Psoas muscle (tissue), 8 donors: ENCODE data around the gene RASD1. TPM values are rescaled to one million over a fixed set of nuclear protein-coding genes. Genes with fewer than 3 reads are reported as not detected.
"Not testable (repeated sequence)": the region's sequence is repeated elsewhere in the genome, so short reads cannot be mapped to it uniquely, and the experiment has no call there.

Experiments
- ATAC-seq, 4 donors: fragments of 200-7000 bp; cut with Tn5 transposase; one replicate each; pipeline ENCODE4 v1.9.1; 2020; ENCODE audit warnings: moderate library complexity in 3 of 4, mild to moderate bottlenecking in 2 of 4
- DNase-seq, 2 donors: peaks; one replicate each; pipeline ENCODE4 v3.0.0-alpha.2; 2020
- H3K27ac ChIP-seq: fragments of 200-600 bp; one replicate; pipeline ENCODE4 v1.8.0; 2022
- H3K27me3 ChIP-seq, 3 donors: fragments of 200-600 bp in 1 of 3; one replicate each; pipeline versions ENCODE4 v1.6.1 to v1.8.0; 2013 to 2022; ENCODE audit warnings: low read length in 2 of 3, mild to moderate bottlenecking in 2 of 3, moderate library complexity in 1 of 3; ENCODE audit not compliant: insufficient read depth in 3 of 3
- H3K36me3 ChIP-seq, 2 donors: fragments of 200-600 bp in 1 of 2; one replicate each; pipeline versions ENCODE4 v1.6.1 to v1.8.0; 2013 to 2022; ENCODE audit warnings: low read depth in 1 of 2, mild to moderate bottlenecking in 1 of 2, moderate library complexity in 1 of 2; ENCODE audit not compliant: insufficient read depth in 1 of 2
- H3K4me1 ChIP-seq: fragments of 200-600 bp; one replicate; pipeline ENCODE4 v1.8.0; 2022
- H3K4me3 ChIP-seq: fragments of 200-600 bp; one replicate; pipeline ENCODE4 v1.8.0; 2022; ENCODE audit warnings: mild to moderate bottlenecking
- H3K9me3 ChIP-seq: fragments of 200-600 bp; one replicate; pipeline ENCODE4 v1.8.0; 2022
- CTCF ChIP-seq: fragments of 200-600 bp; IDR thresholded peaks from one replicate; pipeline ENCODE4 v1.8.0; 2022; ENCODE audit warnings: antibody characterized with exemption
- WGBS, 3 donors: extraction: QIAGEN DNeasy Blood & Tissue Kit; methylation state at CpG; one replicate each; pipeline versions ENCODE4 v1.1.6 to v1.1.7; 2013; 5-methylcytosine and 5-hydroxymethylcytosine counted together
- intact Hi-C, 2 donors: fragments of 100-400 bp; cut with DNase I; formaldehyde crosslinking; loops; one replicate each; pipeline versions ENCODE4 v1.11.0 to v1.14.2; 2022
- polyA plus RNA-seq, 3 donors: library from polyadenylated mRNA; stranded (reverse); fragments of 200-250 nt; gene quantifications; one replicate each; pipeline ENCODE4 v1.2.3, GENCODE V29; 2013
- total RNA-seq, 4 donors: library from RNA; stranded (reverse); fragmentation: NEBNext Ultra II Directional in 2 of 4; extraction: Animal tissue kit (Norgen Biotek cat#: 25700) in 2 of 4; gene quantifications; one replicate each; pipeline versions ENCODE4 v1.2.1 to v1.2.4, GENCODE V29; 2021 to 2023
- donor health status: healthy with polysubstance abuse.
- donor health status: DM: no; HTN: no; CAD: no; lungs with moderate emphysema.
- donor health status: Bipolar disorder and iron deficiency.
- donor health status: healthy.
- donor health status: DM: yes; HTN: yes; CAD: no.
- donor health status: DM: no; HTN: no; CAD: no.
- donor health status: DM: no; HTN: no; CAD: no.
- donor health status: DM: yes; HTN: yes; CAD: no.

RASD1 gene
- total and polyA plus RNA-seq, 7 donors: 4.4 to 436 (median 26.5) TPM

DNA sequence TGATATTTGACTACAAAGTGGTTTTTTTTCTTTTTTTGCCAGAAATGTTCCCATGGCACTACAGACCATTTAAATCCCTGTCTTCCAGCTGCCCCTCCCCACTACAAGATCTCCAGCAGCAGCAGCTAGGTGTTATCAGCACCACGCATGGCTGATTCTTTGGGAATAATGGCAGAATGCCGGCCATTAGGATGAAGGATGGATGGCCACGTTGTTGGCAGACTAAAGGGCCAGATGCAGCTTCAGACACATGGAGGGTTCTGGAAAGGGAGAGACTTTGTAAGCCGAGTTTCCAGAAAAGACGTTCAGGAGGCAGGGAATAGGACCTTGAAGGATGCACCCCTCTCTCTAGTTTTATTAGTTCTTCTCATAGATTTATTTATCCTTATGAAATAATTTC is 29.7 kb downstream of the RASD1 start:
- intact Hi-C loops: loop anchor here in 1 of 2 donors (5.0 kb wide), 1 partner anchor 34 kb away; no protein-coding TSS in a partner anchor
- no peaks in the 10 kb centered on the region for H3K4me1 ChIP-seq
- 28 to 32% (median 30%) methylated on average over 5 of the region's 5 CpGs for WGBS, 3 donors
- H3K4me3 ChIP-seq: no peak overlapping the region
- ATAC-seq (no peak), DNase-seq (no peak)
- H3K9me3 ChIP-seq: no peaks in the 10 kb centered on the region
- no peaks in the 10 kb centered on the region for H3K36me3 ChIP-seq
- H3K27ac ChIP-seq: no peak overlapping the region
- no peak for TF ChIP-seq CTCF
- peaks cover 0 to 8% (median 2%) of the 10 kb centered on the region in 3 donors for H3K27me3 ChIP-seq

DNA sequence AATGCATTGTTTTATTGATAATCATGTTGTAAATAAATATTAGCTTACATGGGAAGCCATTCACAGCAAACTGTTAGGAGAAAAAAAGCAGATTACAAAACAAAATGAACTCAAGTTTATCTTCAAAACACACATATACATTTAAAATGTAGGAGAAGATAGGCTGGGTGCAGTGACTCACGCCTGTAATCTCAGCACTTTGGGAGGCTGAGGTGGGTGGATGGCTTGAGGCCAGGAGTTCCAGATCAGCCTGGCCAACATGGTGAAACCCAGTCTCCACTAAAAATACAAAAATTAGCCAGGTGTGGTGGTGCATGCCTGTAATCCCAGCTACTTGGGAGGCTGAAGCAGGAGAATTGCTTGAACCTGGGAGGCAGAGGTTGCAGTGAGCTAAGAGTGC is 30.3 kb downstream of the RASD1 start:
- not testable (repeated sequence) for H3K27ac ChIP-seq, H3K4me1 ChIP-seq, H3K9me3 ChIP-seq, DNase-seq, H3K27me3 ChIP-seq, ATAC-seq, H3K4me3 ChIP-seq, H3K36me3 ChIP-seq
- 80 to 90% (median 83%) methylated on average over 1 of the region's 1 CpG for WGBS, 3 donors
- intact Hi-C loops: loop anchor here in 1 of 2 donors (5.0 kb wide), 1 partner anchor 34 kb away; no protein-coding TSS in a partner anchor

- no peak for ATAC-seq
- no peak for DNase-seq
- Histone ChIP-seq H3K9me3 (no peaks in the 10 kb centered on the region), H3K27ac (no peak overlapping the region), H3K27me3 (no peaks in the 10 kb centered on the region), H3K4me3 (no peak overlapping the region), H3K36me3 (no peaks in the 10 kb centered on the region), H3K4me1 (no peaks in the 10 kb centered on the region)
- no peak for TF ChIP-seq CTCF
- WGBS, 3 donors: 58 to 76% (median 60%) methylated on average over 6 of the region's 6 CpGs
- intact Hi-C loops: no loop called here
Measured at GRCh38 chr17:17463821-17464220, 32.4 kb downstream of the RASD1 start.

DNA sequence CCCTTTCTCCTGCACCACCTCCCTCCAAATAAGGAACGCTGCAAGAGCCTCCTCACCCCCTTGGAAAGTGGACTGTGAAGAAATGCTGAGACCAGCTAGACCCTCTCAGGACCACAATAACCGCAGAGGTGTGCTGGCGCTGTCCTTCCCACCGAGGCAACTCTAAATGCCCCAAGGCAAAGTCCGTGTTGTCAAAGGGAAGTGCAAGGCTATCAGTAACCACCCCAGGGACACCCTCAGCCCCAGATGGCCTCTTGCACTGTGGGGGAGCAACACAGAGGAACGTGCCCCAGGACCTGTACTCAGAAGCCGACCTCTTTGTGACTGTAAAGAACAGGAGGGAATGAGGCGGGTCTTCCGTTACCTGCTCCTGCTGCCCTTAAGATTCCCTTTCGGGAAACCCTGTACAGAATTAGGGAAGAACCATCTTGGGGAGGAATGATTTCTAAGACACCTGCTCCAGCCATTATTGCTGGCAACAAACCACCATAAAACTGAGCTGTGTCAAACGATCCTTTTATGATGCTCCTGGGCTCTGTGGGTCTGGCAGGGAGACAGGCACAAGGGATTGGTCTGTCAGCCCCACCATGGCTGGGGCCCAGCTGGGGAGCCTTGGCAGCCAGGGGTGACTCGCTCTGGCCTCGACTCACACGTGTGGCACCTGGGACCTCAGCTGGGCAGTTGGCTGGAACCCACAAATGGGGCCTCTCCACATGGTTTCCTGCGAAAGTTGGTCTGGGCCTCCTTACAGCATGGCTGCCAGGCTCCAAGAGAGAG is 34.0 kb downstream of the RASD1 start:
- no peak overlapping the region for H3K4me3 ChIP-seq
- 63 to 70% (median 64%) methylated on average over 15 of the region's 15 CpGs for WGBS, 3 donors
- no peaks in the 10 kb centered on the region for H3K27me3 ChIP-seq
- no peak for TF ChIP-seq CTCF
- ATAC-seq: no peak
- no peaks in the 10 kb centered on the region for H3K4me1 ChIP-seq
- intact Hi-C loops: no loop called here
- no peaks in the 10 kb centered on the region for H3K36me3 ChIP-seq
- H3K27ac ChIP-seq: no peak overlapping the region
- DNase-seq: no peak
- H3K9me3 ChIP-seq: no peaks in the 10 kb centered on the region

DNA sequence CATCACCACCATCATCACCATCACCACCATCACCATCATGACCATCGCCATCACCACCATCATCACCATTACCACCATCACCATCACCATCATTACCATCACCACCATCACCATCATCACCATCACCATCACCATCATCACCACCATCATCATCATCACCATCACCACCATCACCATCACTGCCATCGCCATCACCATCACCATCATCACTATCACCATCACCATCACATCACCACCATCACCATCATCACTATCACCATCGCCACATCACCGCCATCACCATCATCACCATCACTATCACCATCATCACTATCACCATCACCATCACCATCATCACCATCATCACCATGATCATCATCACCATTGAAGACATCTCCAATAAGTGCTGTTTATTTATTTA is 36.2 kb downstream of the RASD1 start:
- Histone ChIP-seq H3K4me3 (no peak overlapping the region), H3K9me3 (no peaks in the 10 kb centered on the region), H3K36me3 (no peaks in the 10 kb centered on the region), H3K27ac (no peak overlapping the region), H3K4me1 (no peaks in the 10 kb centered on the region), H3K27me3 (no peaks in the 10 kb centered on the region)
- no peak for ATAC-seq
- TF ChIP-seq CTCF: no peak
- no peak for DNase-seq
- 97 to 98% (median 98%) methylated on average over 4 of the region's 4 CpGs for WGBS, 3 donors
- intact Hi-C loops: no loop called here
